VCaP (cell line): Measurements from ENCODE around the gene HNRNPD.
A peak's percentile ranks its signal among the peaks of the same experiment; 100 is the strongest.
"Not testable (repeated sequence)": the region's sequence is repeated elsewhere in the genome, so short reads cannot be mapped to it uniquely, and the experiment has no call there.

ENCODE experiments used
- H3K27ac ChIP-seq: fragments of 450-650 bp; 2 replicates; pipeline ENCODE4 v1.5.1; 2017
- TF ChIP-seq, protein P1 (sequence below): fragments of 450-650 bp; conservative IDR thresholded peaks from 2 replicates; pipeline ENCODE4 v1.5.1; 2017; ENCODE audit warnings: mild to moderate bottlenecking, moderate library complexity

The HNRNPD gene

DNA sequence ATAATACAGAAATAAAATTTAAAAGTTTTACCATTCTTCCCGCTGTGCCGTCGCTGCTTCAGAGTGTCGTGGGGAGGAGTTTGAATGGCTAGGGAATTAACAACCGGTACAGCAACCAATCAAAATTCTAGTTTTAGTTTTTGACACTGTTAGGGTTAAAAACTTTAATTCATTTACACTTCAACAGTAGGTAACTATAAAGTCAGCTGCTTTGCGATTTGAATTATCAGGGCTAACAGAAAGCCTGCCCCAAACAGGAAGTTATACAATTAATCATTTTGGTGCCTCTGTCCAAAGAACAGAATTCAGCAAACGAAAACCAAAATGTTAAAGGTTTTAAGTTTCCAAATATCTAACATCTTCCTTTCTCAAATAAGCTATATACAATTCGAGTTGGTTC, 2.3 kb downstream of the HNRNPD start:
- TF ChIP-seq, protein P1, sequence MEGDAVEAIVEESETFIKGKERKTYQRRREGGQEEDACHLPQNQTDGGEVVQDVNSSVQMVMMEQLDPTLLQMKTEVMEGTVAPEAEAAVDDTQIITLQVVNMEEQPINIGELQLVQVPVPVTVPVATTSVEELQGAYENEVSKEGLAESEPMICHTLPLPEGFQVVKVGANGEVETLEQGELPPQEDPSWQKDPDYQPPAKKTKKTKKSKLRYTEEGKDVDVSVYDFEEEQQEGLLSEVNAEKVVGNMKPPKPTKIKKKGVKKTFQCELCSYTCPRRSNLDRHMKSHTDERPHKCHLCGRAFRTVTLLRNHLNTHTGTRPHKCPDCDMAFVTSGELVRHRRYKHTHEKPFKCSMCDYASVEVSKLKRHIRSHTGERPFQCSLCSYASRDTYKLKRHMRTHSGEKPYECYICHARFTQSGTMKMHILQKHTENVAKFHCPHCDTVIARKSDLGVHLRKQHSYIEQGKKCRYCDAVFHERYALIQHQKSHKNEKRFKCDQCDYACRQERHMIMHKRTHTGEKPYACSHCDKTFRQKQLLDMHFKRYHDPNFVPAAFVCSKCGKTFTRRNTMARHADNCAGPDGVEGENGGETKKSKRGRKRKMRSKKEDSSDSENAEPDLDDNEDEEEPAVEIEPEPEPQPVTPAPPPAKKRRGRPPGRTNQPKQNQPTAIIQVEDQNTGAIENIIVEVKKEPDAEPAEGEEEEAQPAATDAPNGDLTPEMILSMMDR, result no peak
- H3K27ac ChIP-seq, result peak overlapping the region; percentile 98

DNA sequence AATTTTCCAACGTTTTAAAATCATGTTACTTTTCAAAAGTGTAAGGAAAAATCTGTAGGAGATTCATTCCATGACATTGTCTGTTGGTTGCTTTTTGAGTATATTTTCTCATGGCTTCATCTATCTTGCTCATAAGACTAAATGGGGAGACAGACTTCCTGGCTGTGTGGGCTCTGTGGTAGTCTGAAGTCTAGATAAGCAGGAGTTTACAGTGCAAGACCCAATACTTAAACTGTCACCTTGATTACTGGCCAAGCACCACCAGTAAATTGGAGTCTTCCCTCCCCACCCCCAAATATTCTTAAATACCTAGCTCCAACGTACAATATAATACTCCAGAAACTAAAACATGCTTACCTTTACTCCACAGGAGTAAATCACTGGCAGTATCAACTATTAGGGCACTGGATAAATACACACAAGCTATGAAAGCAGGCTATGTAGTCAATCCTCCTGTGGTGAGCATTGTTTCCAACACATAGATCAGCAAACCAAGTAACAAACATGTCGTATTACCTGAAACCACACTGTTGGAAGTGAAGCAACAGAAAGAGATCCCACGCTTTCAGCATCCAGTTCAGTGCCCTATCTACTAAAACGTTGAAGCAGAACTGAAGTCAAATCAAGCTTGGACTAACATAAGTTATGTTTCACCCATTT, 6.2 kb downstream of the HNRNPD start:
- H3K27ac ChIP-seq, result no peak overlapping the region
- TF ChIP-seq, protein P1, result no peak

DNA sequence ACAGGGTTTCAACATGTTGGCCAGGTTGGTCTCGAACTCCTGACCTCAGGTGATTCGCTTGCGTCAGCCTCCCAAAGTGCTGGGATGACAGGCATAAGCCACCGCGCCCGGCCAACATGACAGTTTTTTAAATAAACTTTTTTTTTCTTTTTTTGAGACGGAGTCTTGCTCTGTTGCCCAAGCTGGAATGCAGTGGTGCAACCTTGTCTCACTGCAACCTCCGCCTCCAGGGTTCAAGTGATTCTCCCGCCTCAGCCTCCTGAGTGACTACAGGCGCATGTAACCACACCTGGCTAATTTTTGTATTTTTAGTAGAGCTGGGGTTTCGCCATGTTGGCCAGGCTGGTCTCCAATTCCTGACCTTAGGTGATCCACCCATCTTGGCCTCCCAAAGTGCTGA, 7.4 kb downstream of the HNRNPD start:
- not testable (repeated sequence) for H3K27ac ChIP-seq

DNA sequence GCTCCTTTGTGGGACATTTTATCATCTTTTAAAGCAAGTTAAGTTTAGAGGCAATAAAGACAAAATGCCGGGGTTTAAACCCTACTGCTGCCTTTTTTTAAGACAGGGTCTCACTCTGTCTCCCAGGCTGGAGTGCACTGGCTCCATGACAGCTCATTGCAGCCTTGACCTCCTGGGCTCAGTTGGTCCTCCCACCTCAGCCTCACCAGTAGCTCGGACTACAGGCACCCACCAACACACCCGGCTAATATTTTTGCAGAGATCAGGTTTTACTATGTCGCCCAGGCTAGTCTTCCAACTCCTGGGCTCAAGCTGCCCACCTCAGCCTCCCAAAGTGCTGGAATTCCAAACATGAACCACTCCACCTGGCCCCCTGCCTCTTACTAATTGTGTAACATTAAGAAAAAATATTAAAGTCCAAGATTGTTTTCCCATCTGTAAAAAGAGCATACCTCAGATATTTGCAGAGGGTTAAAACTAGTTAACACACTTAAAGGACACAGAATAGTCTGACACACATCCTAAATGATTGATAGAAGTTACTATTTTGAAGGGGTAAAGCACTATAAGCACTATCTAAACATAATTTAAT, 9.8 kb downstream of the HNRNPD start:
- TF ChIP-seq, protein P1, result no peak
- no peak overlapping the region for H3K27ac ChIP-seq

DNA sequence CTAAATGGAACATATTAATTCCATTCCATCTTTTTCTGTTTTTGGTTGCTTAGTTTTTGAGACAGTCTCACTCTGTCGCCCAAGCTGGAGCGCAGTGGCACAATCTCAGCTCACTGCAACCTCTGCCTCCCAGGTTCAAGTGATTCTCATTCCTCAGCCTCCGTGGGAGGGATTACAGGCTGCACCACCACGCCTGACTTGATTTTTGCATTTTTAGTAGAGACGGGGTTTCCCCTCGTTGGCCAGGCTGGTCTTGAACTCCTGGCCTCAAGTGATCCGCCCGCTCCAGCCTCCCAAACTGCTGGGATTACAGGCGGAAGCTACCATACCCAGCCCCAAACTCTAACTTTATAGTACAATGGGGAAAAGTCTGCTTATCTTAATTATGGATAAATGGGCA, 11.2 kb downstream of the HNRNPD start:
- H3K27ac ChIP-seq, result no peak overlapping the region
- TF ChIP-seq, protein P1, result no peak

DNA sequence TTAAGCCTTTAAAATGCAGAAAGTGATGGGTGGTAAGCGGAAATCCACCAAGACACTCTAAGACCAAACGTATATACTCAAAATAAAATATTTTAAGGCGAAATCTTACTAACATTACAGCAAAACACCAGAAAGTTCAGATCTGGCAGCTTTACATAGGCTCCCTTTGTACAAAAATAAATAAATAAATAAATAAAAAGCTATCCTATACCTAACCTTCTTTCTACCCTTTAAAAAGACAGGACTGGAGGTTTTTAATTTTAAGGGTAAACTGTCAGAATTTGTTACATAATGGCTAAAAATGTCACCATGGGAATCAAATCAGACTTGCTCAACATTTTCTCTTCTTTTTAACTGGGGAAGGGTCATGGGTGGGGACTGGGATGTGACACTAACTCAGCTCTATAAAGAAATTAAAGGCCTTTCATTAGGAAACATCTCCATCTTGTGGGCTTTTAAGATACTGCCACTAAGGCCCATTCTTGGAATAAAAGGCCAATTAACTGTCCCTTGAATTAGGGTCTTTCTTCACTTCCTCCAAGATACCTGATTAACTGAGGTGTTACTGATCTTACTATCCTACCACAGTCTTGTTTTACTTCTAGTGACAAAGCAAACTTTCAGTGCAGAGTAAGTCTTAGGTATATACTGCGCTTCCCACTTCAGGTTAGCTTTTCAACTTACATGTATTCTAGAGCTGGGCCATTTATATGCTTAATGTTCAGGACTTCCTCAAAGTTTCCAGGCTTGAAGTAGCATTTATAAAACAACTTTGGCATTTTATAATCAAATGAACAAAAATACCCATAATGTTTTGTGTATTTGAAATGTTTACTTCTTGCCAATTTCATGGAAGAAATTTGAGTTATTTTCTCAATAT, 13.3 kb downstream of the HNRNPD start:
- no peak overlapping the region for H3K27ac ChIP-seq
- TF ChIP-seq, protein P1, result peak; percentile 83

DNA sequence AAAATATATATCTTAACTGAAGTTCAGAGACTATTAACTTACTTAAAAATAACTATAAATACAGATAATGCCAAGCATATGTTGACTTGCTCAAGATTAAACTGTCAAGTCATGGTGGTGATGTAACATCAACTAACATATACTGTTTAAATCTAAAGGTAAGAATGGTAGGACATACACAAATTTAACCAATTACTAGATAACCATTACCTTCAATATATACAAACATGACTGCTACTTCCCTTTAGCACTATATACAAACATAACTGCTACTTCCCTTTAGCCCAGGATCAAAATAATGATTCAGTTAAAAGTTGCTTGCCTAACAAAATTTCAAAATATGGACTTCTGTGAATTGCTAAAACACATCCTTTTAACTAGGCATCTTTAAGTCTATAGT, 14.9 kb downstream of the HNRNPD start:
- TF ChIP-seq, protein P1, result no peak
- H3K27ac ChIP-seq, result no peak overlapping the region
